ENCODE data around the gene ALK.

The ALK gene

DNA sequence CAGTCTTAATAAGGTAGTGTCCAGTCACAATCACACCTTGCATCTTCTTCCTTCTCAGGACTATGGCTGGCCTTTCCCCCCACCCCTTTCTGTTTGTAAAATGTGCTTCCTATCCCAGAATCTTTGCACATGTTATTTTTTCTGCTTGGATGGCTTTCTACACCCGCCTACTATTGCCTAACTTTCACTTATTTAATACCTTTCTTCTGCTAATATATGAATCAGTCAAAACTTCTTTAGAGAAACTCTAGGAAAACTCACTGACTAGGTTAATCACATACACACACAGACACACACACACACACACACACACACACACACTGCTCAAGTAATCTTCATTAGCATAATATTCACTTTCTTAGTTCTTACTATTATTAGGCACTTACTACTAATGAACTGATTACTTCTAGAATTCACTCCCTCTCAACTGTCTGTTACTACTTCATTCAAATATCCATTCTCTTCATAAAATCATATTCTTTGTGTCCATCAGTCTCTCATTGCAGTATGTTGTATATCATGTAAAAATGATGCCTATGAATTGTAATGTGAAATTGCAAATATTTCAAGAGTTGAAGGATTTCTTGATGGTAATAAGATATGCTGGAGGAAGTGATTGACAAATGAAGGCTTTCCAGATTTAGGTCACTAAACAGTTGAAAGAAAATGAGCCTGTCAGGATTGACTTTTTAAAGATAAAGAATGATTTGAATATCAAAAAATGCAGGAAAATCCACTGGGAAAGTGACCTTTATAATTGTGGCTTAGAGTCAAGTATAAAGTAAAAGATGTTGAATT, 754.9 kb downstream of the ALK start:
- DNase-seq = no peak

DNA sequence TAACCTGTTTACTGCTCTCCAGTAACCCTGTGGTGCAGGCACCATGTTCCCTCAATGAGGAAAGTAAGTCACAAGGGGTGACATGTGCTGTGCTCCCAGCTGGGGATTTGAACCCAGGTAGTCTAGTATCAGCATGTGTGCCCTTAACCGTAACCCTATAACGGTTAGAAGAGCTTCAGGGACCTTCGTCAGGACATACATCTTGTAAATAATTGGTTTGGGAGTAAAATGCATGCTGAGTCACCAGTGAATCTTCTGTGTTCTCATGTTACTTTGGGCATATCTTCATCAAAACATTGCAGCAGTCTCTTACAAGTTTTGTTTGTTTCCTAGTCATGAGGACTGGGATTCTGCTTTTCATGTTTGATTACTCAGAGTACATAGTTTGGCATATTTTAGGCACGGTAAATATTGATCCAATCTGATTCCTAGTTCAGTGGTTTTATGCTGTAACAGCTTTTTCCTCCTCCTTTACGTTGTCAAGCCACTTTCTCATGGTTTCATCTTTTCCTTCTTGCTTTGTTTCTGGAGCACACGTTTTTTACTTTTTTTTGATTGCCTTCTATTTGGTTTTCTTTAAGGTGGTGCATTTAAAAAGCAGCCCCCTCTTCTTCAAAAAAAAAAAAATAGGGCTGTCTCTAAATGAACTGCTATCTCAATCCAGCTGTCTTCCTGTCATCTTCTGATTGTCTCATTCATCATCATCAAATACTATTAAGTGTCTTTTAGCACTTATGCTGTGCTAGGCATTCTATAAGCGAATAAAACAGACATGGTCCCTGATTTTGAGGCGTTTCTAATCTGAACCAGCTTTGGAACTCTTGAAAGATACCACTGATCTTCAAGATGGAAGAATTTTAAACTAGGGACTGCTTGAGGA, 755.8 kb downstream of the ALK start:
- no peak for DNase-seq

- no peak for DNase-seq
Measured at GRCh38 chr2:29164091-29164846, 757.1 kb downstream of the ALK start.

- no peak for DNase-seq
Measured at GRCh38 chr2:29162204-29162928, 759.0 kb downstream of the ALK start.

- DNase-seq = no peak
Measured at GRCh38 chr2:29160184-29160583, 761.2 kb downstream of the ALK start.

DNA sequence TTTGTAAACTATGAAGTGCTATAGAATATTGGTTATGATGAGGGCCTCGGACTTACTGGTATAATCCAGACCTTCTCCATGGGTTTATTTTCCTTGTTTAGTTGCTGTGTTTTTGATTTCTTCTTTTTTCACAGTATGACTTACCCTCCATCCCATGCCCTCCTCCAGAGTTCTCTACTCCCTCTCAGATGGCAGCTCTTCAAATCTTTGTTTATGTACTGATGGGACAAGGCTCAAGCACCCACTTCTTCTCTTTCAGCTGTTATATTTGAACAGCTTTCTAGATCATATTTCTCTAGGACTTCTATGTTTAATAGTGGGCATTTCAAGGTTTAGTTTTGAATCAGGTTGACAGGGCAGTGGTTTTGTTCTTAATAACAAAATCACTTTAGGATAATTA, 762.3 kb downstream of the ALK start:
- no peak for DNase-seq

- DNase-seq = no peak
Measured at GRCh38 chr2:29157131-29157530, 764.3 kb downstream of the ALK start.

DNA sequence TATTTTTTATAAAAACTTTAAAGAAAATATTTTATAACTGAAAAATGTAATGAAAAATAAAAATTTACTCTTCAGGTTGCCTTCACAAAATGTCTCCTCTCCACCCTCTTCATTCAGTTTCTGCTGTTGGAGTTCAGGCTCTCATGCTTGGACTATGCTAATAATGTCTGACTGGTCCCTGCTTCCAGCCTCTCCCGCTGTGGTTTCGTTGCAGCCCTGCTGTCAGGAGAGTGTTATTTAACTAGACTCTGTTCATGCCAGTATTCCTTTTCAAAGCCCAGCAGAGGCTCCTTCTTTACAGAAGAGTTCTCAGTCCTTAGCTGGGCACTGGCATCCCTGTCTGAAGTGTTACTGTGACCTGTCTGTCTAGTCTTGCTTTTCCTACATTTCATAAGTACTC, 765.8 kb downstream of the ALK start:
- DNase-seq = no peak

DNA sequence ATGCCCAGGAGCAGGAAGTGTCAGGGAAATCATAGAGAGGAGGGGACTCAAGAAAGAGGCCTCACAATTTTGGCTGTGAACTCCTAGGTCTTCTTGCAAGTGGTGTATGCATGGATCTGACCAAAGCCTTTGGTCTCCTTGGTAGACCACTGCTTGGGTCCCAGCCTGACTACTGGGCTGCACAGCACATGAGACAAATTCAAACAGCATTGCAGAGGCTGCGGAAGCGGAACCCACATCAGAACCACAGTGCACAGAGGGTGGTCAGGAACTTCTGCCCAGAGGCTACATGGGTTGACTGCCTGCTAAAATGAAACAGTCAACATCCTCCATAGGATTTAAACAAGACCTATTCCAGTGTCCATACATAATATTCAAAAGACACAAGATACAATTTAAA, 766.8 kb downstream of the ALK start:
- DNase-seq = no peak

GRCh38 chr2:29147963-29148362, 773.4 kb downstream of the ALK start:
- DNase-seq = no peak

DNA sequence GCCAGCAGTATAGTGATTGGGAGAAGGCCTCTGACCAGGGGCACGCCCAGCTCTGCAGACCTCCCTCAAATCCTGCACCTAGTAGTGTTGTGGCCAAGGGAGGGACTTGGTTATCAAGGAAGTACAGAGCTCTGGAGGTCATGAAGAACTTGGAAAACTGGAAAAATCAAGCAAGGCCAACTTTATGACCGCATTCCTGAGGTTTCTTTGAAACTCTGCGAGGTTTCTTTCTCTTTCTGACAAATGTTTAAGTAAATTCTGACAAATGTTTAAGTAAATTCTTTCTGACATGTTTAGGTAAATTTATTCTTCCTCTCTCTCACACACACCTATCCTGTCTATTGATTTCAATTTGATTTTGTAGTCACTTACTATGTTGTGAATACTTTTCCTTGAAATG, 775.2 kb downstream of the ALK start:
- no peak for DNase-seq

DNA sequence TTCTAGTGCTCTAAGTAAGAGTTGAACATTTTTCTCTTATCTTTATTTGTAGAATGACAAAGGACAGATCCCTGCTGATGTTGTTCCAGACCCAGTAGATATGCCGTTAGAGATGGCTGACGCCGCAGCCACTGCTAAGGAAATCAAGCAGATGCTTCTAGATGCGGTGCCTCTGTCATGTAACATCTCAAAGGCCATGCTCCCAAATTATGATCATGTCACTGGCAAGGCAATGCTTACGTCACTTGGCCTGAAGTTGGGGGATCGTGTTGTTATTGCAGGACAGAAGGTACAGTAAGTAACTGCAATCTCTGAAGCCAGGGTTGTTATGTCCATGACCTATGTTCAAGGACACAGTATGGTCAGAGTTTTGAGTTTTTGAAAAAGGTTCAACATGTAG, 777.7 kb downstream of the ALK start:
- no peak for DNase-seq
